SK-N-SH treated with all-trans-retinoic acid at 6 μM for 48 hours (cell line): ENCODE measurements around the gene CKM.

Experiments used
- BACH2 ChIP-seq: fragments of 250-450 bp; sonication (Bioruptor Pico); IDR thresholded peaks from 2 replicates; pipeline ENCODE4 v1.9.0; 2021; ENCODE audit warnings: mild to moderate bottlenecking, borderline replicate concordance
- ZFP30 ChIP-seq: fragments of 450-650 bp; formaldehyde crosslinking; IDR thresholded peaks from 2 replicates; pipeline ENCODE4 v1.5.0; 2022; ENCODE audit warnings: mild to moderate bottlenecking, moderate library complexity

DNA sequence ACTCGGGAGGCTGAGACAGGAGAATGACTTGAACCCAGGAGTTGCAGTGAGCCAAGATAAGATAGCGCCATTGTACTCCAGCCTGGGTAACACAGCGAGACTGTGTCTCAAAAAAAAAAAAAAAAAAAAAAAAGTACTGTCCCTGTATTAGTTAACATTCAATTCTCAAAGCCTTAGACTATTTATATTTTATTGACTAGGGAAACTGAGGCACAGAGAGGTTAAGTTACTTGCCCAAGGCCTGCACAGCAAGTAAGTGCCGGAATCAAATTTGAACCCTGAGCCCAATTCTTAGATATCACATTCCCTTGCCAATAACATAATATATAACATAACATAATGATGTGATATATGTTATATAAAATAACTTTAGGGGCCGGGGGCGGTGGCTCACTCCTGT, 17.0 kb upstream of the CKM start:
- no peak for TF ChIP-seq ZFP30
- no peak for TF ChIP-seq BACH2 (CRISPR knock-in tag)
